ENCODE measurements around the gene NTPCR.
A peak's percentile ranks its signal among the peaks of the same experiment; 100 is the strongest.
"Not testable (repeated sequence)": the region's sequence is repeated elsewhere in the genome, so short reads cannot be mapped to it uniquely, and the experiment has no call there.

The NTPCR gene

DNA sequence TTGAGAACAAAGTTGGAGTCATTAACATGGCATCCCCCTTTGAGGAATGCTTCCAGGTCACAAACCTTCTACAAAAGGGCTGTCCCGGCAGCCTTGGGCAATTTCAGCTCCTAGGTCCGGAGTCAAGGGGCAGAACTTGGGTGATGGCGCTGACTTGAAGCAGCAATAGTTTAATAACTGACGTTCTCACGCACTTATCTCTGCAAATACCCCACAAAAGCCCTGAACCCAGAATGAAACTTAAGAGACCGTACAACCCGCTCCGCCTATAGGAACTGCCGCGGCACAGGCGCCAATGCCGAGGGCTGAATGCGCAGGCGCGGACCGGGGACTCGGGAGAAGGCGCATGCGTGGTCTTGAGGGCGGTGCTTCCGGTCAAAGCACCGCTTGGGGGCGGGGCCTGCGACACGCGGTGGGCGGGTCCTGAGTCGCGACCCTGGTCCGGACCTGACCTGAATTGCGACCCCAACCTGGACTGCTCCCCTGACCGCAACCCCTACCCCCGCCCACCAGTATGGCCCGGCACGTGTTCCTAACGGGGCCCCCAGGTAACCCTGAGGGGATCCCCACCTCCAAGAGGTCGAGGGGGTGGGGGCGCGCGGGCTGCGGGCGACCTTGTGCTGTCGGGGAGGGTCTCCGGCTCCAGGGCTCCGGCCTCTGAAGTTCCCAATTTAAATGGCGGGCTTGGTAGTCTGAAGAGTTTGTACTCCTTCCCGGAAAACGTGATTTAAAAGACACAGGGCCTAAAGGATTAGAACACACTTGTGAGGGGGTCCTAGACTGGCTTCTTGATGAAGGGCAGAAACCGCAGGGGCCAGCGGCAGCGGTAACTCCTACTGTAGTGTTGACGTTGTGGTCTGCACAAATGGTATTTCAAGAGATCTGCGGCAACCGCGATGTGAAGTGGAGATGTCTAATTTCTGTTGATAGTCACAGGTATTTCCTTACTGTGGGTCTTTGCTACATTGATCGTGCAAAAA is at the start of gene NTPCR:
TSS of gene NTPCR (plus strand) at position 415 of the 980 bp plus-strand sequence. CDS start at position 515, 100 bp downstream.
- DNase-seq (ENCODE audit: low spot score), result peak; percentile 98

DNA sequence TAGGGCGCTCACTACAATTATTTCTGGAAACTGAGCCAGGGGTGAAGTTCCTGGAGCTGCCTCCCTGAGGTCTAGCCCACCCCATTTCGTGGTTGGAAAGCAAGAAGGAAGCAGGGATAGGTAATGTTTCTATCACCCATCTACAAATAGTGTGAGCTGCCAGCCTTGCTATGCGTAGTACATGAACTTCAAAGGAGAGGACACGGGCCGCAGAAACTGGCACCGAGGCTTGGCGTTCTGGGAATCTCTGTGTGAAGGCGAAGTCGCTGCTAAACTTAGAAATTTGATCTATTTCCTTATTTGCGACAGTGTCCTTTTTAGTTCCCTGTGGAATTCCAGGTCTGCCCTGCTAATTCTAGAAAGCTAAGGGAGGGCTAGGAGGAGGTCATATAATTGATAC is 49.6 kb upstream of the NTPCR start:
- DNase-seq (ENCODE audit: low spot score), result no peak

DNA sequence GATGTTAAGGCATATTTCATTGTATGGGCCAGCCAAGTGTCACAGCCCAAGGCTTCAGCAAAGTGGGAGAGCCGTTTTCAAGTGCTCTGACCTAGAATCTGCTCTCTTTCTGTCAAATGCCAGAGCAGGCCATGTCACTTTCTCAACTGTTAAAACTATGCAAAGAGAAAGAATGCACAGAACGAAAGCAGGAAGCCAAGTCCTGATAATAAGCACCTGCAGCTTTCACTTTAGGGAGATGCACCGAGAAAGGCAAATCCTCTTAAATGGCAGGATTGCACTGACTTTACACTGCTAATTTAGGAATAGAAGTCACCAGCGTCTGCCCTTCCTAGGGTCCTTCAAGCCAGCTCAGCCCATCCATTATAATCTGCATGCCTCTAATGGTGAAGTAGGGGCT is 49.2 kb upstream of the NTPCR start:
- DNase-seq (ENCODE audit: low spot score), result no peak

DNA sequence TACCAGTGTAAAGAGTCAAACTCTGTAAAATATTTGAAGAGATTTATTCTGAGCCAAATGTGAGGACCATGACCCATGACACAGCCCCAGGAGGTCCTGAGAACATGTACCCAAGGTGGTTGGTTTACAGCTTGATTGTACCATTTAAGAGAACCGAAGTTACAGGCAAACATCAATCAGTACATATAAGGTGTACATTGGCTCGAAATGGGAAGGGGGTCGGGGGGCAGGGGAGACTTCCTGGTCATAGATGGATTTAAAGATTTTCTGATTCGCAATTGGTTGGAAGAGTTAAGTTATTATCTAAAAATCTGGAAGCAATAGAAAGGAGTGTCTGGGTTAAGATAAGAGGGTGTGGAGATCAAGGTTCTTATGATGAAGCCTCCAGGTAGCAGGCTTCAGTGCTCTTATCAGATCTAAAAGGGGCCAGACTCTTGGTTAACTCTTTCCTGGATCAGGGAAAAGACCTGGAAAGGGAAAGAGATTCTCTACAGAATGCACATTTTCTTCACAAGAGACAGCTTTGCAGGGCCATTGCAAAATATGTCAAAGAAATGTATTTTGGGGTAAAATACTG is 47.5 kb upstream of the NTPCR start:
- DNase-seq (ENCODE audit: low spot score), result no peak

DNA sequence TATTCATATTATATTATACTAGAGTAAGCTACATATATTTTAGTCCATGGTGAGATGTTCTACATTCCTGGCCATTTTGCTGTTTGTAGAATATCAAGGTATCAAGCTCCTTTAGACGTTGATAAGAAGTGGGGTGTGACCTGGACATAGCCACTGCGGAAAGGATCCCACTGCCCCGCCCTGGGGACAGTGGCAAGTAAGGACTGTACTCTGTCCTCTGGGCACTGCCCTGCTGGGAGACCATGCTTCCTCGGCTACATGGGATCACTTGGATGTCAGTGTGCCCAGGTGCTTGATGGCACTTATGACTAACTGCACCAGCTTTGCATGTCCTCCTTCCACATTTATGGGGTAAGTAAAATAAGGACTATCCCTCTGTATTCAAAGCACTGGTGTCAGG is 46.3 kb upstream of the NTPCR start:
- DNase-seq (ENCODE audit: low spot score), result no peak

- no peak for DNase-seq (ENCODE audit: low spot score)
Measured at GRCh38 chr1:232904566-232904965, 45.8 kb upstream of the NTPCR start.

DNA sequence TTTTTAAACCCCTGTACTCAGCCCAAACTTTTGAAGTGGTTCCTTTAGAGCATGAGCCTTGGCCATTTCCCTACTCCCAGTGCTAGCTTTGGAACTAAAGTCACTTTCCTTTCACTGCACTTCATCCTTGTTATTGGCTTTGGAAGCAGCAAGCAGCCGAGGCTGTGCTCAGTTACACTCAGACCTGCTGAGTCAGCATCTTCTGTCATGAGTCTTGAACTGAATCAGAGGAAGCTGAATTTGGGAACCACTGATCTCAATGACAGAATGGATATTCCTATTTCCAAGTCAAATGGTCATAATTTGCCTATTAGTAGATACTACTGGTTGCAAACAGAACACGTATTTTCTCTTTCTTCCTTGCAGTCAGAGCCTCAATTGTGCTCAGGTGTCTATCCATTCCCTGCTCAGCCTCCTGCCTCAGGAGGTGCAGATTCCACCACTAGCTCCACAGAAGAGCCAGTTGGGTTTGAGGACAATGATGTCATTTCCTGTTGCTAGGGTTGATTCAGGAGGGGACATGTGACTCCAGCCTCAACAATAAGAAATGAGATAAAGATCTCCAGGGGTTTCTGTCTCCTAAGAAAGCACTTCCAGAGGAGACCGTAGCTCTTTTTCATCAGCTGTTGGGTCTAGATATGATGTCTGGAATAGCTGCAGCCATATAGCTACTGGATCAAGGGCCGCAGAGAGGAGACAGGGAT is 44.9 kb upstream of the NTPCR start:
- no peak for DNase-seq (ENCODE audit: low spot score)

GRCh38 chr1:232906441-232906840 is 44.0 kb upstream of the NTPCR start:
- DNase-seq (ENCODE audit: low spot score), result no peak

GRCh38 chr1:232908831-232909230 is 41.6 kb upstream of the NTPCR start:
- DNase-seq (ENCODE audit: low spot score), result no peak

DNA sequence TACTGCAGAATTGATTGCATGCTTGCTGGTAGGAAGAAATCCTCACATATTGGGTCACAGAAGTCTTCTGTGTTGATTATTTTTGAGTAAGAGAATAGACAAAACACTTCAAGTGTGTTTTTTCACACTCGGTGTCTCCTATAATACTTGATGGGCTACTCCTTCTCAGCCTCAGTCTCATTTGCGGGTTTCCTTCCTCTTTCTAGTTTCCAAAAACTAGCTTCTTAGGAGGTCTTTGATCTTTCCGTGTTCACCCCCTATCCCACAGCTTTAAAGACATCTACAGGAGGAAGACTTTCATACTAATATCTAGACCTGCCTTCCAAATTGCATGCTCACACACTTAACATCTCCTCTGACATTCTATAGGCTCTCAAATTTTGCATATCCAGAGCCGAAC is 40.7 kb upstream of the NTPCR start:
- no peak for DNase-seq (ENCODE audit: low spot score)

DNA sequence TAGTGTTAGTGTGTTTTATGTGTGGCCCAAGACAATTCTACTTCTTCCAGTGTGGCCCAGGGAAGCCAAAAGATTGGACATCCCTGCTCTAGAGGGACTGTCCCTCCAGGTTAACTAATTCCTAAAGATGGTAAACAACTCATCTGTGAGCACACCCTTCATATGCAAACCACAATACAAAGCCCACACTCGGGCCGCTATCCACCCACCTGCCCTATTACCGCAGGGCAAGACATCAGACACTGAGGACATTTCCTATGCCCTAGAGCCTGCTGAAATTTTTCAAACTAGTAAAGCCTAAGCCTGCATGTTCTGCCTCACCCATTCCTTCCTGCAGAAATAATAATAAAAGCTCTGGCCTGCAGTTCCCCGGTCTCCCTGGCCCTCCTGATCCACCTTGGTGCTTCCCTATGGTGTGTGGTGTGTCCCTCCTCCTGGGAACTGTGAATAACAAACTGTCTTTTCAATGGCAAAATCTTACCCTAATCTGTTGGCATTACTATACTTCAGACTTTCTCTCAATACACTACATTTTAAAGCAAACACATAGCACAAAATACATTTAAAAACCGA is 39.3 kb upstream of the NTPCR start:
- DNase-seq (ENCODE audit: low spot score), result no peak

- DNase-seq (ENCODE audit: low spot score), result no peak
Measured at GRCh38 chr1:232912845-232913580, 37.4 kb upstream of the NTPCR start.

DNA sequence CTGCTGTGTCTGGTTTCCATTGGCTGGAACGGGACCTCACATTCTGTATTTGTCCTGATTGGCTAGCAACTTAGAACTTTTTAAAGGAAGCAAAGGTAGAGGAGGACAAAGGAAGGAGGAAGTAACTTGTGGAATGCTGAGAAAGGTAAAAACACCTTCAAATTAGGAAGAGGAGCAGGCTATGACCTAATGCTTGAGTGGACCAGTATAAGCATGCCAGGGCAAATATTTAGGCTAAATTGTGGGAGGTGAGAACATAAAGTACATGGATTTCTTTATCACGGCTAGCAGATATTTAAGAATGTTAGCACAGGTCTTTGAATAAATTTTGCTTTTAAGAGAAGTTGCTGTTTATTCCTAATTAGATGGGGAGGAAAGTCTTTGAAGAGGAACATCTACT is 36.1 kb upstream of the NTPCR start:
- not testable (repeated sequence) for DNase-seq (ENCODE audit: low spot score)

DNA sequence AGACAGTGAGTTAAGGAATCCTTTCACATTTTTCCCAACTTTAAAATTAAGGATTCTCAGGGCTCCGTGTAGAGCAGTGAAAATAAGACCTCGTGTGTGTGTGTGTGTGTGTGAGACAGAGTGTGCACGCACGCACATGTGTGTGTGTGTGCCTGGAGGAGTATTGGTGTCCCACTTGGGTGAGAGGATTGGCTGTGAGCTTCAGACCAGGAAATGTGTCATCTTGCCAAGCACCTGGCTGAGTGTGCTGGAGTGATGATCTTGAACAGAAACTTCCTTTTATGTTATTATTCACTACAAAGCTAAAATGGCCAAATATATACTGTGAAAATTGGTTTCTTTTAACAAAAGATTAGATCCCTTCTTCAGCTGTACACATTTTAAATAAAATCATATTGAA is 35.2 kb upstream of the NTPCR start:
- DNase-seq (ENCODE audit: low spot score), result no peak

GRCh38 chr1:232917053-232917452 is 33.4 kb upstream of the NTPCR start:
- DNase-seq (ENCODE audit: low spot score), result no peak

GRCh38 chr1:232921381-232921780 is 29.0 kb upstream of the NTPCR start:
- DNase-seq (ENCODE audit: low spot score), result no peak

DNA sequence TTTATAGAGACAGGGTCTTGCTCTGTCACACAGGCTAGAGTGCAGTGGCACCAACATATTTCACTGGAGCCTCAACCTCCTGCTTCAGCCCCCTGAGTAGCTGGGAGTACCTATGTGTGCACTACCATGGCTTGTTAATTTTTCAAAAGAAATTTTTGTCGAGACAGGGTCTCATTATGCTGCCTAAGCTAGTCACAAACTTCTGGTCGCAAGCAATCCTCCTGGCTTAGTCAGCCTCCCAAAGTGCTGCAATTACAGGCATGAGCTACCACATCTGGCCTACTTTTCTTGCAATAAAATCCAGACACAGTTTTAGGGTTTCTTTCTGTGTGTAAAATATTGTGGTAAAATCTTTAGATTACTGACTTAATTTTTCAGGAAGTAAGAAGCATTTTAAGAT is 27.9 kb upstream of the NTPCR start:
- no peak for DNase-seq (ENCODE audit: low spot score)

DNA sequence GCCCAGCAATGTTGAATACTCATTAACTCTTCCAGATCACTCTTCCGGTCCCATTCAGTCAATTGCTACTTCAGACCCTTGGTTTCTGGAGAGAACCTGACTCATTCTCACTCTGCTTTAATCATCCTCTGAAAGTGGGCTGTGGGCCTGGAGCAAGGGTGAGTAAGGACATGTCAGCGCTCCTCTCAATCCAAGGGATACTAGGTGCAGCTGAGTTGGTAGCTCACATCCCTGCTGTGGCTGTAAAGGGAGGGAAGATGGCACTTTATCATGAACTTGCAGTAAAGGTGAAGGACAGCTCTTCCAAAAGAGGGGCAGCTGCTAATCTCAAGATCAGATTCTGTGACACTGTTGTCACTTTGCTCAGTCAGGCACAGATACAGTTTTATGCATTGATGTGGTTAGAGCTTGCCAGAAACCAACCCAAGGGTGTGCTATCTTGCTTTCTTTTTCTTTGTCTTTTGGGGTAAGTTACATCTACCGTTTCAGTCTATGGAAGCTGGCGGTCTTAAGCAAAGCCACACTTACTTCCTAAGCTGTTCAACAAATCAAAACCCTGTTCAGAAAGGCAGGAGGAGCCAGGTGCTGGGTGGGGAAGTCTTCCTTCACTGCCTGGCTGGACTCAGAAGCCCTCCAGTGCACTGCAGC is 26.5 kb upstream of the NTPCR start:
- DNase-seq (ENCODE audit: low spot score), result no peak

GRCh38 chr1:232924874-232925273 is 25.5 kb upstream of the NTPCR start:
- no peak for DNase-seq (ENCODE audit: low spot score)

DNA sequence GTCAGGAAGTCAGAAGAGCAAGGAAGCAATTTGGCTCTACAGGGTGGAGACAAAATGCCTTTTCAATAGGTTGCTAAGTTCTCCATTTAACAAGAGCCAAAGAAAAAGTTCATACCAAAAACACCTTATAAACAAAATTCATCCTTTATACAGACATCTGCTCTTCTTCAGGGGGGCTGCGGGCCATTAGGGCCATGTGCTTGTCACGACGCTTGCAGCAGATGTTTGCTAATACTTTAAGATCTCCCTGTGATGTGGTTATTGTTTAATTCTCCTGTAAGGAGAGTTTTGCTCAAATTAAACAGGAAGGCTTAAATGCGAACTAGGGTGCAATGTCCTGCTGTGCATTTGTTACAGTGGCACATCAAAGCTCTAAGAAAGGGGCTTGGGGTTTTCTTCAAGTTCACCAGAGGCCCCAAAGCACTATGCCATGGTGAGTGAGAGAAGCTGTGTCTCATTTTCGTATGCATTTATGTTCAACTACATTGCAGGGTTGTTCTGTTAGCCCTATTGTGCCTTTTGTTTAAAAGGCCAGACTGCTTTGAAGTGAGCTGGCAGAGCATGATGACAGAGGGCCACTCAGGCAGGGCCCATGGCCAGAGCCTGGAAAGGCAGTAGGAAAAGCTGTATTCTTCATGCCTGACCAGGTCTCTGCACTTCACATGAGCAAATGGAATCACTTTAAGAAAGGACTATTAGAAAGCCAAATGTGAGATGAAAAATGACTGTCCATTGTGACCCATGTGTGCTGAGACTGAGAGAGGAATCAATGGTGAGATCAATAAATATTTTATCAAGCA is 24.8 kb upstream of the NTPCR start:
- DNase-seq (ENCODE audit: low spot score), result no peak

All from germinal center (tissue), 1 donor.